NK-92 treated with Interleukin-12 subunit alpha and Interleukin-12 subunit beta, amount 100 ng/mL, for 24 hours (cell line): ENCODE data around the gene ERVK3-1.
"Not testable (repeated sequence)": the region's sequence is repeated elsewhere in the genome, so short reads cannot be mapped to it uniquely, and the experiment has no call there.

Experiments
- DNase-seq: peaks from one replicate; lab custom pipeline; 2025; lab: John Stamatoyannopoulos, UW

Gene ERVK3-1

DNA sequence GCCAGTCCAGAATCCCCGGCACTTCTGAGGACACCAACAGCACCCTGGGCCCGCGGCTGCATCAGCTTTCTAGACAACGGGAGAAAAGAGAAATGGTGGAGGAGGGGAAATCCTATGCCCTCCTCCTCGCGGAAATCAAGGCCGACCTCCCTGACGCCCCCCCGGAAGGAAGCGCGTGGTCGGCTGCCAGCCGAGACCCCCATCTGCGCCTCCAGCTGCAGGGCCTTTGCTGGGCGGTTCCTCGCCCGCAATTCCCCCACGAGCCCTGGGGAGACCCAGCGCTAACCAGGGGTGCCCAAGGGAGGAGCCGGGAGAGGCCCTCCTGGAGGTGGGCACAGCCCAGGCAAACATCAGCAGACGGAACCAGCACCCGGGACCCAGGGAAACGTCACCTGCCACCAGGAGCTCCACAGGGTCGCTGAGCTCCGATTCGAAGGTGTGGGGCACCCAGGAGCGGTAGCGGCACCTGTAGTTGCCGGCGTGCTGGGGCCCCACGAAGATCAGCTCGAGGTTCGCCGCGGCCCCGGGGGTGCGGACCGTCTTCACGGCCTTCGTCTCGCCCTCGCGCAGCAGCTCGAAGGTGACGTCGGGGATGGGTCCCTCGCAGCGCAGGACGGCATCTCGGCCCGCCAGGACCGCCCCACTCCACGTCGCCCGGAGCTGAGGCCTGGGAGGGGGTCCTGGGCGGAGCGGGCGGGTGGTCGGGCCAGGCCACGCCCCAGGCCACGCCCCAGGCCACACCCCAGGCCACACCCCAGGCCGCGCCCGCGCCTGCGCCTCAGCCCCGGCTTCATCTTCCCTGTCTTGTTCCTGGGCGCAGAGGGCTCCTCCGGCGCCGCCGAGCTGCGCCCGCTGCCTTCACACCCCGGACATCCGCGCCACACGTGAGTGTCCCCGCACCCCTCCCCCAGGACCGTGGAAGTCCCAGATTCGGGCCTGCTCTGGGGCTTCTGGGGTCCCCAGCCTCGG lies 42.1 kb downstream of the ERVK3-1 start:
- DNase-seq, result no peak

DNA sequence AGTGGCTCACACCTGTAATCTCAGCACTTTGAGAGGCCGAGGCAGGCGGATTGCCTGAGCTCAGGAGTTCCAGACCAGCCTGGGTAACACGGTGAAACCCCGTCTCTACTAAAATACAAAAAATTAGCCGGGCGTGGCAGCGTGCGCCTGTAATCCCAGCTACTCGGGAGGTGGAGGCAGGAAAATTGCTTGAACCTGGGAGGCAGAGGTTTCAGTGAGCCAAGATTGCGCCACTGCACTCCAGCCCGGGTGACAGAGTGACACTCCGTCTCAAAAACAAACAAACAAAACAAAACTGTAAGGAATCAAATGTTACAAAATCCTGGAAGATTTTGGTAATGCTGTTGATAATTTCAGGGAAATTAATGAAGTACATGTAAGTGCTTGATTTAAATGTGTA lies 42.9 kb downstream of the ERVK3-1 start:
- not testable (repeated sequence) for DNase-seq

DNA sequence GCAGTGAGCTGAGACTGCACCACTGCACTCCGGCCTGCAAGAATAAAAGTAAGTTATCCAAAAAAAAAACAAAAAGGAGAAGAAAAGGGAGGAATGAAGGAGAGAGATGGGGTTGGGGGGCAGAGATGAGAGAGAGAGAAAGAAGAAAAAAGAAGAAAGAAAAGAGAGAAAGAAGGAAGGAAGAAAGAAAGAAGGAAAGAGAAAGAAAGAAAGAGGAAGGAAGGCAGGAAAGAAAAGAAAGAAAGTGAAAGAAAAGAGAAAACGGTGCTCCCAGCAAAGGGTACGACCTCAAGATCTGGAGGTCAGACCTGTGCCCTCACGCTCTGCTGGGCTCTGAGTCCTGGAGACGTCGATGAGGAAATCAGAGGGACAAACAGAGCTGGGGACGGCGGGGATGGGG lies 44.4 kb downstream of the ERVK3-1 start:
- no peak for DNase-seq

GRCh38 chr19:58350001-58350861 lies 45.1 kb downstream of the ERVK3-1 start:
- DNase-seq, result no peak

DNA sequence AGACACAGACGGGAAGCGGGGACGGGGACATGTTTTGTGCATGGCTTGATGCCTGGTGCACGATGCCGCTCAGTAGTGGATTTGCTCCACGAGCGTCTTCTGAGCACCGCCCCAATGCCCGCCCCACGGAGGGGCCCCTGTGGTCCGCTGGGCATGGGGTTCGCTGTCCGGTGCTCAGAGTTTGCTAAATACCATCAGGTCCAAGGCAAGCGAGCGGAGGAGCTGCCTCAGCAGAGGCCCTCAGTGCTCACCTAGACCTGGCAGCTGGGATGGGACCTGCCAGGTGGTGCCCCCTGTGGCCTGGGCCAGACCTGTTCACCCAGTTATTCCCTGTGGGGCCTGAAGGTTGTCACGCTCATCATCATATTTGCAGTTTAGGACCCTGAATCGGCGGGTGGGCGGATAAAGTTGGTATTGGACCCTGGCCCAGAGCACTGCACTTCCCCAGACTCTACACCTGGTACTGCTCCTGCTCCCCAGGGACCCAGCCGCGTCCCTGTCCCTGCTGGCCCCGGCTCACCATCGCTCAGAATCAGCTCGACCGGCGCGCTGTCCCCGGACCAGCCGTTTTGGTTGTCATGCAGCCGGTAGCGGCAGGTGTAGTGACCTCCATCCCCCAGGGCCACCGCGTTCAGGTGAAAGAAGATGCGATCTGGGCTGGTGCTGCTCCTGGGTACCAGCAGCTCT lies 45.8 kb downstream of the ERVK3-1 start:
- DNase-seq, result no peak

GRCh38 chr19:58351558-58351878 lies 46.3 kb downstream of the ERVK3-1 start:
- no peak for DNase-seq

- DNase-seq, result no peak
These were observed 47.0 kb downstream of the ERVK3-1 start for GRCh38 chr19:58351990-58352755.

DNA sequence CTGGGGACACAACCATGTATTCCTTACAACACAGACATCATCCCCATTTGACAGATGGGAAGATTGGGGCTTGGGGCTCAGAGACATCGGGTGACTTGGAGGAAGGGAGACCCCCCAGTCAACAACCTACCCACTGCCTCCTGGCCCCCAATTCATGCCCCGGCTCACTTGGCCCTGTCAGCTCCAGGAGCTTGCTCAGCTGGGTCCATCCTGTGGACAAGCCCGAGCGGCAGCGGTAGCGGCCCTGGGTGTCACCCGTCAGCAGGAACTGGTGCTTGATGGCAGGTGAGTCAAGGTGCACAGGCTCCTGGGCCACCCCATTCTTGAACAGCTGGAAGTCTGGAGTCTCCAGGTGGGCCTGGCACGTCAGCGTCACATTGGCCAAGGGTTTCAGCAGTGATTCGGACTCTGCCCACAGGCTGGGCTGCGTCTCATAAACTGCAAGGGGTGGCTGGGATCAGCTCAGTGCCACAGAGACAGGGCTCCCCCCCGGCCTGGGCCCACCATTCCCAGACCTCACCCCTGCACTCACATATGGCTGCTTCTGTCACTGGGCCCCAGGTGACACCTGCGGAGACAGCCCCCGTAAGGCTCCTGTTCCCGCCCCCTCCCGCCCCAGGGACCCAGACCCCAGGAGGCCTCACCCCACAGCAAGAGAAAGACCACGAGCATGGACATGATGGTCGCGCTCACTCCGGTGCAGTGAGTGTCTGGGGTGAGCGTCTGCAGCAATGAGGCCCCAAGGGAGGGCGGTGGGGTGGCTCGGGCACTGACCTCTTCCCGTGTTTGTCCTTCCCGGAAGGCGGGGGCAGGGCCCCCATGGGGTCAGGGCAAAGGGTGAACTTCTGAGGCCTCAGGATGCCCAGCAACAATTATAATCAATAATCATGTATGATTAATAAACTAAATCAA lies 47.8 kb downstream of the ERVK3-1 start, which contains the start of gene A1BG:
TSS of gene A1BG (minus strand) at position 733 of the 912 bp plus-strand sequence. CDS start at position 678, 55 bp downstream.
- DNase-seq, result no peak

DNA sequence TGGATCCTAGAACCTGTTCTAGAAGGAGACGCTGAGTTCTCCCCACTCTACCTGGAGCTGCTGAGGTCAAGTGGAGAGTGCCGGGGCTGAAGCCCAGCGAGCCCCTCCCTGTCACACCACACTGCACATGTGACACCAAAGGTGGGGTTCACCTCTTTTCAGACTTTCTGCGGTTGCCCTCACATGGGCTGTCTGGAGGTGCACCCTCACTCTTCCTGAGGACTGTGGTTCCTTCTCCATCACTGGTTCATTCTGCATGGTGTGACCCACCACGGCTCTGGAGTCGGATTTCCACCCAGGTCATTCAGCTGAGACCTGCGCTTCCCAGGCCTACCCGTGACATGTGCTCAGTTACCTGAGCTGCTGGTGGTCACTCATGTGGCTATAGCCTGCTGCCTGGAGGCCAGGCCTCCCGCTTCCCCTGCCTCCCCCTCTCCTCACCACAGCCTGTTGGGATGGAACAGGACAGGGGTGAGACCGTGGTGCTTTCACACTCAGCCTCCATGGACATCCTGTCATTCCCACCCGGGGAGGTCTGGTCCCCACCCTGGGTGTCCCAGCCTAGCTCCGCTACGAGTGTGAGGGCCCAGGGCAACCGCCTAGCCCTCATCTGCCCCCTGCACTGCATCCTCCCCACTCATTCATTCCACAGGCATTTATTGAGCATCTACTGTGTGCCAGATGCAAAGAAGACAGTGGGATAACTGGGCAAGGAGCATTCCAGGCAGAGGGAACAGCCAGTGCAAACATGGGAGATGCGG lies 48.7 kb downstream of the ERVK3-1 start:
- no peak for DNase-seq

DNA sequence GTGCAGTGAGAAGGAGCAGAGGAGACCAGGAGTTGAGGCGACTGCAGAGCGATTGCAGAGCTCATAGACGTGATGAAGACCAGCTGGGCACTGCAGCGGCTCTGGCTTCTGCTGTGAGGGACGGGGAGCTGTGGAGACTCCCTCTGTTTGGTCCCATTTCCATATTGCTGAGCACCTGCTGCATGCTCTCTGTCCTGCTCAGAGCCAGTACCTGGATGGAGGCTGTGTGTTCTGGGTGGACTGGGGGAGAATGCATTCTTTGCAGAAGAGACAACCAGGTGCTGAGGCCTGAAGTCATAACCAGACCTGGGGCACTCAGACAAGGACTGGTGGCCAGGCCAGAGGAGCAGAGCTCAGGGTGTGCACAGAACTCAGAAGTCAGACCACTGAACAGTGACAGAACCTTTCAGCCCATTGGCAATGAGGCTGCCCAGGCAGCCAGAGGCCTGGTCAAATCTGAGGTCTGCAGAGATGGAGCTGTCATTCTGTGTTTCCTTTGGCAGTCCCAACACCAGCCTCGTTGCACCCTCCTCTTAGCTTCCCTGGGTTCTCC lies 49.4 kb downstream of the ERVK3-1 start:
- no peak for DNase-seq

DNA sequence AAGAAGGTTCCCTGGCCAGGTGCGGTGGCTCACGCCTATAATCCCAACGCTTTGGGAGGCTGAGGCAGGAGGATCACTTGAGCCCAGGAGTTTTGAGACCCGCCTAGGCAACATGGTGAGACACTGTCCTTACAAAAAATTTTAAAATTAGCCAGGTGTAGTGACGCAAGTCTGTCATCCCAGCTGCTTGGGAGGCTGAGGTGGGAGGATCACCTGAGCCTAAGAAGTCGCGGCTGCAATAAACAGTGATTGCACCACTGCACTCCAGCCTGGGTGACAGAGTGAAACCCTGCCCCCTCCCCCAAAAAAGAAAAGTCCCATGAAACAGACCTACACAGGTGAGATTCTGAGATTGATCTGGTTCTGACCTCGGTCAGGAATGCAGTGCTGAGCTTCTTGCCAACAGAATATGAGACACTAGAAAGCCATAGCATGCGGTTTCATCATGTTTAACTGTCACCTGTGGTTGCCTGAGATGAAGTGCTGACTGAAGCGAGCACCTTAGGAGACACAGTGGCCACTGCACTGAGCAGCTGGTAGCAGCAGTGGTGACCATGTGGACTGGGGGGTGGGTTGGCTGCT lies 50.1 kb downstream of the ERVK3-1 start:
- no peak for DNase-seq

DNA sequence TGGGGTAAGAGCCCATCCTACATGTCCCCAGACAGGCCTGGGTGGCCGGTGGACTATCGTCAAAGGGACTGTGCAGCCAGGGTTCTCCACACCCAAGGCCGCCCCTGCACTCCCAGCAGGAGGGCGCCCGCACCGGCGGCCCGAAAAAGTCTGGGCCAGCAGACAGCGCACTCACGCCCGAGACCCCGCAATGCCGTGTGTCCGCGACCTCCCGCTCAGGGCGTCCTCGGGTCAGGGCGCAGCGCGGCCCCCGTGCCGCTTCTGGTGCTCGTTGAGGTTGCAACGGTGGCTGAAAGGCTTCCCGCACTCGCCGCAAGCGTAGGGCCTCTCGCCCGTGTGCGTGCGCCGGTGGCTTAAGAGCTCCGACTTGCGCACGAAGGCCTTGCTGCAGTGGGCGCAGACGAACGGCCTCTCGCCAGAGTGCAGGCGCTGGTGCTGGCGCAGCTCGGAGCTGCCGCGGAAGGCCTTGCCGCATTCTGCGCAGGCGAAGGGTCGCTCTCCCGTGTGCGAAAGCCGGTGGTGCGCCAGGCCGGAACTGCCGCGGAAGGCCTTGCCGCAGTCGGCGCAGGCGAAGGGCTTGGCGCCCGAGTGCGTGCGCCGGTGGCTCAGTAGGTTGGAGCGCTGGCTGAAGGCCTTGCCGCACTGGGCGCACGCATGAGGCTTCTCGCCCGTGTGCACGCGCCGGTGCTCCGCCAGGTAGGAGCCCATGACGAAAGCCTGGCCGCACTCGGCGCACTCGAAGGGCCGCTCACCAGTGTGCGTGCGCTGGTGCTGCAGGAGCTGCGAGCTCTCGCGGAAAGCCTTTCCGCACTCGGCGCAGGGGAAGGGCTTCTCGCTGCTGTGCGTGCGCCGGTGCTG lies 51.0 kb downstream of the ERVK3-1 start:
- DNase-seq, result no peak

GRCh38 chr19:58356766-58357480 lies 51.7 kb downstream of the ERVK3-1 start:
- no peak for DNase-seq

- no peak for DNase-seq
These were observed 52.4 kb downstream of the ERVK3-1 start for GRCh38 chr19:58357481-58358145.

DNA sequence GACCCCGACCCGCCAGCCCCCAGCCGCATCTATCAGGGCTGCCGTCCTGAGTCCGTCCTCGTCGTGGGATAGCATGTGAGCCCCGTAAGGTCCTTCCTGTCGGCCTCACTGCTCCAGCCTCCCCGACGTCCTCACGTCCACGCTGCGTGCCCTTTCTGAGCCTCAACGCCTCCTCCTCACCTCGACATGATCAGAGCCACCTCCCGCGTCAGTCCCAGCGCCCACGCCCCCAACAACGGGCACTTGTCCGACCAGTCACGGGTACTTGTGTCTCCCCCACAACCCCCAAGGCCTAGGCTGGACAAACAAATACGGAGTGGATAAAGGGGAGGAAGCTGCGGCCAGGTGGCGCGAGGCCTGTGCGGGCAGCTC lies 56.7 kb downstream of the ERVK3-1 start:
- no peak for DNase-seq

DNA sequence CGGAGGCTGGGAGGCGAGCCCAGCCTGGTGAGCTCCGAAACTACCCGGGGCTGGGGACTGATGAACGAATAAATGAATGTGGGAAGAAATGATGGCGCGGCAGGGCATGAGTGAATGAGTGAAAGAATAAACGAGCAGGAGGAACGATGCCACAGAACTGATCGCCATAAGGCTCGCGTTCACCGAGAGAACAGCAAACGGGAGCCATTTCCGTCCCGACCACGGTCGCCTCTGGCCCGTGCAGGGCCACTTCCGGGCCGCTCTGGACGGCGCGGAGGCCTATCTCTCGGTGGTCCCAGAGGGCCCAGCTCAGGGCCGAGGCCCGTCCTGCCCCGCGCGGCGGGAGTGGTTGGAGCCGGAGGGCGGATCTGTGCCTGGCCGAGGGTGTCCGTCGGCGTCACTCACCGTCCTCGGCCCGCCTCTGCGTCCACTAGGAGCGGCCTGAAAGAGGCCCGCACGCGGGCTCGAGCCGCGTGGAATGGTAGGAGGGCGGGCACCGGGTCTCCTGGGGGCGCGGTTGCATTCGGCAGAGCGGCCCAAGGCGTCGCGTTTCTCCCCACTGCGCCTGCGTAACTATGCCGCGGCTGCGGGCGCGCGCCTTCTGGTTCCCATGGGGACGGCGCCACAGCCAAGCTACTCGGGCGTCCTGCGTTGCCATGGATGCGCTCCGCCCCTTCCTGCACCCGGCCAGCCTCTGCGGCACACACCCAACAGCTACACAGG lies 57.3 kb downstream of the ERVK3-1 start, which contains the start of gene ZNF497:
TSS of gene ZNF497 (minus strand) at position 480 of the 723 bp plus-strand sequence. CDS start 5,116 bp downstream, outside the sequence.
- DNase-seq, result peak; percentile 92
